HG02840 (cell line): ENCODE data around the gene PRDM15.

ENCODE experiments used
- ATAC-seq: cut with Tn5 transposase; IDR thresholded peaks from one replicate; pipeline ENCODE4 v1.9.1; 2021; ENCODE audit warnings: mild to moderate bottlenecking, moderate library complexity, moderate number of reproducible peaks; ENCODE audit not compliant: unreplicated experiment, low FRiP score

The PRDM15 gene

GRCh38 chr21:41886328-41886727 is 7.2 kb upstream of the PRDM15 start:
- no peak for ATAC-seq

- no peak for ATAC-seq
These were observed 6.3 kb upstream of the PRDM15 start for GRCh38 chr21:41885341-41886024.

DNA sequence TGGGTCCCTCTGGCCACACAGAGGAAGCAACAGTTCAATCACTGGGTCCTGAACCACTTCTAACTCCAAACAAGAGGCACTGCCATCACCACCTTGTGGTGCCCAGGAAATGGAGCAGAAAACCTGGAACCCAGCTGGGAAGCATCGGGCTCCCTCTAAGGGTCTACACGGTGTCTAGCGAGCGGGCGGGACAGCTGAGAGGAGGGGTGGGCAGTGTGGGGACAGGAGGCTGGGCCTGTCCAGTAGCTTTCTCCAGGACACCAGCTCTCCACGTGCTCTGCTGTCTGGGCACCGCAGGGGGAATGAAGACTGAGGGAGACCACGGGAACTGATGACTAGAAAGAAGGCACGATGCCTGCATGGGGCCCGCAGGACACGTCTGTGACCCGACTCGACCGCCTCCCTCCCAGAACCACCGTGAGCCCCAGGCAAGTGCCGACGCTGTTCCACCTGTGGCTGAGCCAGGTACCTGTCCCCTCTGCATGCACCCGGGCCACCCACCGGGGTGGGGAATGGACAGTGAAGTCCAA is 5.4 kb upstream of the PRDM15 start:
- no peak for ATAC-seq

- no peak for ATAC-seq
These were observed 4.4 kb upstream of the PRDM15 start for GRCh38 chr21:41883582-41883981.

DNA sequence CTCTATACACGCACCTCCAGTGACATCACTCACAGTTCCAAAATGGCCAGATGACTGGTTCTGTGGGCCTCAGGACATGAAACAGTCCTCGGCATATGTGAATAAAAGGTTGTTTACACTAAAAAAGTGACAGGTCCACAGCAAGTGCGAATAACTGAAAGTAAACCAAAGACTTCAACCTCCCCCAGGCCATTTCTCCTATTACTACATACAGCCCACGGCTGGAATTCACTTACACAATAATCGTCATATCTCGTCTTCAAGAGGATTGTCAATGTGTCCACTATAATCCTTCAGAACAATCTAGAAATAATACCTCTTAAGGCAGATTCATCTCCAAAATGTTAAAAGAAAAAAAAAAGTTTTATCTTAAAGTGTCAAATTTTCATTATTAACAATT is 1.9 kb upstream of the PRDM15 start:
- ATAC-seq: no peak

- no peak for ATAC-seq
These were observed 1.0 kb upstream of the PRDM15 start for GRCh38 chr21:41880153-41880552.

- ATAC-seq: peak; percentile 59
These were observed 334 bp downstream of the PRDM15 start for GRCh38 chr21:41878831-41879189.

GRCh38 chr21:41877901-41878830 is 978 bp downstream of the PRDM15 start:
- ATAC-seq: peak; percentile 16

GRCh38 chr21:41876928-41877652 is 2.1 kb downstream of the PRDM15 start:
- ATAC-seq: no peak

DNA sequence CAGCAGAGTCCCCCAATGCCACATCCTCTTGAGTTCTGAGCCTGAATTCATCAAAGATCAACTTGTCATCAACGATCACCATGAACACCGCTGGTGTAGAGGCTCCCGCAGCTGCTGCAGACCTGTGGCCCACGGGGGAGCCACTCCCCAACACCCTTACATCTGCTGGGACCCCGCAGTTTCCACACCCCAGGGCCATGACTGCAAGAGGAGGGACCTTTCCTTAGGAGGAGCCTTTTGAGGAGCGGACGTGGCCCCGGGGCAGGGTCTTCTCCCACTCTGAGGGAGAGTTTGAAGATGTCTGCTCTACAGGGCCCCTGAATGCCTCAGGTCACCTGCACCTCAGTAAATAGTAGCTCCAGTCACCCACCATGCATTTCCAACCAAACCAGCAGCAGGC is 2.7 kb downstream of the PRDM15 start:
- no peak for ATAC-seq

GRCh38 chr21:41875086-41875485 is 4.1 kb downstream of the PRDM15 start:
- ATAC-seq: no peak

DNA sequence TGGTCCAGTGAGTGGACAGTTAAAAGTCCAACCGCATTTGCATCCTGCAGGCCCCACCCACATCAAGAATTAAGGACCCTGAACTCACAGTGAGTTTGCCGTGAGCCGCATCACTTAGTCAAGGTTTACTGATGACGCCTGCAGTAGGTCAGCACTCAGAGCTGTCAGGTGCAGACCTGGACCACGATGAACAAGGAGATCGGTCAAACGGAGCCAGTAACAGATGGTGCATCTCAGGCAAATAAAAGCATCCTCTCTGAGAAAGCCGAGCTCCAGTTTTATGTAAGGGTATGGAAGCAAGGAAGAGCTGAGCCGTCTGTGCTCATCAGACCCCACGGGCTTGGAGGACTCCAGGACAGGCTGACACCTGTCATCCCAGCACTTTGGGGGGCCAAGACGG is 4.5 kb downstream of the PRDM15 start:
- ATAC-seq: no peak

- no peak for ATAC-seq
These were observed 5.7 kb downstream of the PRDM15 start for GRCh38 chr21:41873426-41873825.

GRCh38 chr21:41873005-41873404 is 6.1 kb downstream of the PRDM15 start:
- no peak for ATAC-seq

DNA sequence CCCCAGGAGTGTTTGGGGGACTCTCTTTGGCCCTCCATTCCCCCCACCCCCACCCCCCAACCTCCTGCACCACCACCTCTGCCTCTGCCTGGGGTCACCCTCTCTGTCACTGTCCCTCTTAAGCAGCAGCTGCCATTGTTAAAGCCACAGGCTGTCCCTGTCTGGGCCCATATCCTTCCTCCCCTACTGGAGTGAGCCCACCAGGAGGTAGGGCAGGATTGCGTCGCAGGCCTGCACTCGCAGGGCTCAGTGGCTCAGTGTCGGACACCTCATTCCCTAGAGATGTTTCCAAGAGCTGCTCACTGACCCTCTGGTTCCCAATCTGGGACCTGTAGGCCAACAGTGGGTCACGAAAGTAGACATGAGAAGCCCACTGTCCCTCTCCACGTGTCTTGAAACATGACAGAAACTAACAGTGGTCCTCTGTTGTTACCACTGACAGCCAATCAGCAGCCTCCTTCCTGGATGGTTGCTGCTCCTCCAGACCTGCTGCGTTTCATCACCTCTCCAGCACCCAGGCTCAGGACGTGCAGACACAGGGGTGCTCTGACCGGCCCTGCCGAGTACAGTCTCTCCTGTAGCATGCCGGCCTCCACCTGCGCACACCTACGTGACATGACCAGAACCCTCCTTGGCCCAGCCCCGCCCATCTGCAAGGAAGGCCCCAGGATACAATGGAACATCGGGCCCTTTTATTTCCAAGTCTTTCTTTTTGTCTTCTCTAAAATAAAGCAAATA is 7.7 kb downstream of the PRDM15 start:
- no peak for ATAC-seq

DNA sequence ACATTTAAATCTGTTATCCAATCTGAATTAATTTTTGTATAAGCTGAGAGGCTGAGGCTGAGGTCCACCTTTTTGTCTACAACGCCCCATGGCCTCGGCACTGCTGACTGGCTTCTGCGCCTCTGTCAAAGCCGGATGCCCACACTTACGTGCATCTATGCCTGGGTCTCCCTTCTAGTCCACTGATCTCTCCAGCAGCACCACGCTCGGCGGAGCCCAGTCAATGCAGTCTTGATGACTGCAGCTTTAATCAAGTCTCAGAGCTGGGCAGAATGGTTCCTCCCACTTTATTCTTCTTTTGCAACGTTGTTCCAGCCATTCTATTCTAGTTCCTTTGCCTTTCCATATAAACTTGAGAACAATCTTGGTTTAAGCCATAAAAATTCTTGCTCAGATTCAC is 9.4 kb downstream of the PRDM15 start:
- ATAC-seq: no peak

DNA sequence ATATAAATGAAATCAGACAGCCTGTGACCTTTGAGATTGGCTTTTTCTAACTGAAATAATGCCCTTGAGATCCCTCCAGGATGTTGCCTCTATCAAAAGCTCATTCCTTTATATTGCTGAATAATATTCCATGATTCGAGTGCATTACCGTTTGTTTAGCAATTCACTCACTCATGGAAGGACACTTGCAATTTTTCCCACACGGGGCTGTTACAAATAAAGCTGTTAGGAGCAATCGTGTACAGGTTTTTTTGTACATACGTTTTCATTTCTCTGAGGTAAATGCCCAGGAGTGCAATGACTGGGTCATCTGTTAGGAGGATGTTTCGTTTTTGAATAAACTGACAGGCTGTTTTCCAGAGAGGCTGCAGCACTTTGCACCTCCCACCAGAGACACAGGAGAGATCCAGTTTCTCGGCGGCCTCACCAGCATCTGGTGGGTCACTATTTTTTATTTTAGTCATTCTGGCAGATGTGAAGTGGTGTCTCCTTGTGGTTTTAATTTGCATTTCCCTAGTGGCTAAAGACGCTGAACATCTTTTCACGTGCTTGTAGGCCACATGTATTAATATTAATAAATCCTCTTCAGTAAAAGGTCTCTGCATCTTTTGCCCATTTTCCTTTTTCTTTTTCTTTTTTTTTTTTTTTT is 11.0 kb downstream of the PRDM15 start:
- peak; percentile 53 for ATAC-seq

DNA sequence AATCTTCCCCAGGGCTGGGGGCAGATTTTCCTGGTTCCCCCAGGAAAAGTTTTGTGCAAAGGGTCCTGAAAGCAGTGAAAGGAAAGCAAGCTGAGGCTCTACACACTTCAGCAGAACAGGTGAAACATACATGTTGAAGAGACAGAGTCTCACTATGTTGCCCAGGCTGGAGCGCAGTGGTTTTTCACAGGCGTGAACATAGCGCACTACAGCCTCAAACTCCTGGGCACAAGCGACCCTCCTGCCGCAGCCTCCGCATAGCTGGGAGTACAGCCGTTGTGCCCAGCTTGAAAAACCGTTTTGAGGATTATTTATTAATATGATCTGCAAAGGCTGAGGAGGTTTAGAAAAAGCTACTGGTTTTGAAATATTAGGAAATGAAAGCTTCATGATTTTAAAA is 11.8 kb downstream of the PRDM15 start:
- no peak for ATAC-seq

- no peak for ATAC-seq
These were observed 12.8 kb downstream of the PRDM15 start for GRCh38 chr21:41866274-41866809.
